HG02678 (cell line): ENCODE data around the gene ARSB.
A peak's percentile ranks its signal among the peaks of the same experiment; 100 is the strongest.

ENCODE experiments used
- ATAC-seq: cut with Tn5 transposase; IDR thresholded peaks from one replicate; pipeline ENCODE4 v1.9.1; 2021; ENCODE audit warnings: mild to moderate bottlenecking, moderate library complexity; ENCODE audit not compliant: unreplicated experiment

ARSB gene

GRCh38 chr5:78985116-78985724 is at the start of gene ARSB:
Gene ARSB (minus strand): TSS chr5:78985310. CDS start chr5:78985248, 62 bp downstream.
- peak; percentile 45 for ATAC-seq

GRCh38 chr5:79032782-79033181 is 47.7 kb upstream of the ARSB start:
- ATAC-seq: no peak

- no peak for ATAC-seq
Measured at GRCh38 chr5:79032031-79032695, 47.1 kb upstream of the ARSB start.

GRCh38 chr5:79031485-79031867 is 46.4 kb upstream of the ARSB start:
- ATAC-seq: no peak

- no peak for ATAC-seq
Measured at GRCh38 chr5:79030663-79031484, 45.8 kb upstream of the ARSB start.

GRCh38 chr5:79025054-79025472 is 40.0 kb upstream of the ARSB start:
- no peak for ATAC-seq

- ATAC-seq: no peak
Measured at GRCh38 chr5:79023947-79024346, 38.8 kb upstream of the ARSB start.

GRCh38 chr5:79023348-79023747 is 38.2 kb upstream of the ARSB start:
- ATAC-seq: no peak

- no peak for ATAC-seq
Measured at GRCh38 chr5:79022771-79023170, 37.7 kb upstream of the ARSB start.

GRCh38 chr5:79021753-79022152 is 36.6 kb upstream of the ARSB start:
- ATAC-seq: no peak

GRCh38 chr5:79020861-79021561 is 35.9 kb upstream of the ARSB start:
- ATAC-seq: no peak

- no peak for ATAC-seq
Measured at GRCh38 chr5:79014631-79015030, 29.5 kb upstream of the ARSB start.

- no peak for ATAC-seq
Measured at GRCh38 chr5:79011869-79012268, 26.8 kb upstream of the ARSB start.

GRCh38 chr5:79011219-79011836 is 26.2 kb upstream of the ARSB start:
- ATAC-seq: no peak

- no peak for ATAC-seq
Measured at GRCh38 chr5:79008362-79008761, 23.3 kb upstream of the ARSB start.

GRCh38 chr5:79007872-79008271 is 22.8 kb upstream of the ARSB start:
- no peak for ATAC-seq

GRCh38 chr5:79005936-79006631 is 21.0 kb upstream of the ARSB start:
- ATAC-seq: no peak

GRCh38 chr5:79005151-79005550 is 20.0 kb upstream of the ARSB start:
- ATAC-seq: no peak

- no peak for ATAC-seq
Measured at GRCh38 chr5:79002374-79002773, 17.3 kb upstream of the ARSB start.

GRCh38 chr5:79001471-79001870 is 16.4 kb upstream of the ARSB start:
- ATAC-seq: no peak
